Immature natural killer cell (primary cell): ENCODE results near the gene PCNX2. TPM values are rescaled to one million over a fixed set of nuclear protein-coding genes. Genes with fewer than 3 reads are reported as not detected.

ENCODE experiments used
- DNase-seq, 3 donors: peaks; one replicate each; pipeline ENCODE4 v3.0.0; 2022; ENCODE audit warnings: mixed read lengths in 1 of 3
- H3K27ac Mint-ChIP-seq, 6 donors: one replicate each; pipeline ENCODE4 v1.8.0; 2020; ENCODE audit warnings: mixed read lengths in 6 of 6, mild to moderate bottlenecking in 5 of 6, inconsistent platforms in 4 of 6, moderate library complexity in 3 of 6
- H3K27me3 Mint-ChIP-seq, 3 donors: one replicate each; pipeline ENCODE4 v1.8.0; 2020 to 2021; ENCODE audit warnings: low read depth in 3 of 3, mild to moderate bottlenecking in 3 of 3, mixed read lengths in 3 of 3, moderate library complexity in 3 of 3, inconsistent platforms in 1 of 3
- H3K36me3 Mint-ChIP-seq, 3 donors: one replicate each; pipeline ENCODE4 v1.8.0; 2020; ENCODE audit warnings: mixed read lengths in 3 of 3, inconsistent platforms in 2 of 3, mild to moderate bottlenecking in 2 of 3
- H3K4me1 Mint-ChIP-seq, 2 donors: one replicate each; pipeline ENCODE4 v1.8.0; 2020; ENCODE audit warnings: inconsistent platforms in 2 of 2, mild to moderate bottlenecking in 2 of 2, mixed read lengths in 2 of 2, moderate library complexity in 1 of 2
- H3K4me3 Mint-ChIP-seq, 5 donors: one replicate each; pipeline ENCODE4 v1.8.0; 2020; ENCODE audit warnings: mild to moderate bottlenecking in 5 of 5, mixed read lengths in 5 of 5, inconsistent platforms in 3 of 5, moderate library complexity in 3 of 5
- H3K9me3 Mint-ChIP-seq, 6 donors: one replicate each; pipeline ENCODE4 v1.8.0; 2020; ENCODE audit warnings: mild to moderate bottlenecking in 6 of 6, mixed read lengths in 6 of 6, inconsistent platforms in 4 of 6, moderate library complexity in 3 of 6
- polyA plus RNA-seq, 3 donors: library from polyadenylated mRNA; unstranded; fragments of 300-500 nt; fragmentation: Illumina TruSeq; gene quantifications; one replicate each; pipeline ENCODE4 v1.2.3, GENCODE V29; 2021

PCNX2 gene
- polyA plus RNA-seq, 3 donors from 2014 or later: 1.1 to 2.6 TPM; not detected in 1

GRCh38 chr1:232938926-232939325 is 356.6 kb downstream of the PCNX2 start:
- H3K4me1 Mint-ChIP-seq: peaks cover 6 to 9% of the 10 kb centered on the region in 2 donors
- H3K27ac Mint-ChIP-seq: no peak overlapping the region
- peaks cover 5 to 17% (median 10%) of the 10 kb centered on the region in 3 donors for H3K27me3 Mint-ChIP-seq
- H3K4me3 Mint-ChIP-seq: no peak overlapping the region
- DNase-seq: no peak
- H3K36me3 Mint-ChIP-seq: no peaks in the 10 kb centered on the region
- no peaks in the 10 kb centered on the region for H3K9me3 Mint-ChIP-seq

- Mint-ChIP-seq H3K36me3 (no peaks in the 10 kb centered on the region), H3K27me3 (peaks cover 5 to 15% (median 6%) of the 10 kb centered on the region in 3 donors), H3K4me3 (no peak overlapping the region), H3K27ac (no peak overlapping the region), H3K4me1 (no peaks in the 10 kb centered on the region), H3K9me3 (no peaks in the 10 kb centered on the region)
- no peak for DNase-seq
Observed at GRCh38 chr1:232937741-232938375, 357.7 kb downstream of the PCNX2 start.

- Mint-ChIP-seq H3K4me1 (no peaks in the 10 kb centered on the region), H3K9me3 (no peaks in the 10 kb centered on the region), H3K4me3 (no peak overlapping the region), H3K36me3 (no peaks in the 10 kb centered on the region), H3K27me3 (peaks cover 5 to 15% (median 6%) of the 10 kb centered on the region in 3 donors), H3K27ac (no peak overlapping the region)
- DNase-seq: no peak
Observed at GRCh38 chr1:232936941-232937340, 358.6 kb downstream of the PCNX2 start.

Other genes with a start within 250 kb of the PCNX2 start
- gene MAP3K21, start 32.0 kb upstream of the PCNX2 start, polyA plus RNA-seq: under 1 TPM in 1 of 3 donors, not detected in 2; 0.09 TPM